HG03378 (cell line): Measurements from ENCODE around the gene MICOS13.
A peak's percentile ranks its signal among the peaks of the same experiment; 100 is the strongest.

Experiments
- ATAC-seq: cut with Tn5 transposase; IDR thresholded peaks from one replicate; pipeline ENCODE4 v1.9.1; 2021; ENCODE audit warnings: mild to moderate bottlenecking, moderate library complexity; ENCODE audit not compliant: unreplicated experiment

Gene MICOS13

GRCh38 chr19:5700455-5701092, 20.3 kb upstream of the MICOS13 start:
- ATAC-seq = no peak

GRCh38 chr19:5698635-5699422, 18.5 kb upstream of the MICOS13 start:
- ATAC-seq = no peak

GRCh38 chr19:5697890-5698634, 17.7 kb upstream of the MICOS13 start:
- ATAC-seq = no peak

- ATAC-seq = no peak
Measured at GRCh38 chr19:5697022-5697889, 16.9 kb upstream of the MICOS13 start.

GRCh38 chr19:5696196-5697021, 16.1 kb upstream of the MICOS13 start:
- no peak for ATAC-seq

GRCh38 chr19:5695649-5696195, 15.4 kb upstream of the MICOS13 start:
- ATAC-seq = no peak

- ATAC-seq = no peak
Measured at GRCh38 chr19:5694956-5695648, 14.8 kb upstream of the MICOS13 start.

GRCh38 chr19:5694167-5694955, 14.0 kb upstream of the MICOS13 start:
- ATAC-seq = no peak

- no peak for ATAC-seq
Measured at GRCh38 chr19:5693195-5694166, 13.2 kb upstream of the MICOS13 start.

- no peak for ATAC-seq
Measured at GRCh38 chr19:5692723-5693194, 12.4 kb upstream of the MICOS13 start.

GRCh38 chr19:5691822-5692722, 11.8 kb upstream of the MICOS13 start:
- no peak for ATAC-seq

GRCh38 chr19:5690955-5691821, 10.9 kb upstream of the MICOS13 start:
- no peak for ATAC-seq

GRCh38 chr19:5690125-5690954, 10.0 kb upstream of the MICOS13 start, which contains the start of gene RPL36:
Gene RPL36 (plus strand): TSS chr19:5690295. CDS start chr19:5690508, 213 bp downstream.
- ATAC-seq = peak; percentile 41
